Adrenal gland (tissue), 12 donors: Measurements from ENCODE around the gene PSMD12. TPM values are rescaled to one million over a fixed set of nuclear protein-coding genes. Genes with fewer than 3 reads are reported as not detected.

Experiments used
- DNase-seq, 7 donors: peaks; one replicate each; pipeline ENCODE4 v3.0.0-alpha.2; 2019 to 2020
- H3K27ac ChIP-seq, 5 donors: fragments of 200-600 bp; sonication (generic) in 4 of 5; 1 replicate in 3 of 5; 2 replicates in 2 of 5; pipeline versions ENCODE4 v1.5.1 to v1.8.0; 2016 to 2020; ENCODE audit warnings: mild to moderate bottlenecking in 1 of 5
- H3K27me3 ChIP-seq: fragments of 200-600 bp; 2 replicates; pipeline ENCODE4 v1.8.0; 2021
- H3K36me3 ChIP-seq, 2 donors: fragments of 200-600 bp; replicated peaks in 1 of 2; 1 replicate in 1 of 2; 2 replicates in 1 of 2; pipeline versions ENCODE4 v1.5.1 to v1.8.0; 2018 to 2022
- H3K4me1 ChIP-seq, 2 donors: fragments of 200-600 bp; replicated peaks in 1 of 2; 1 replicate in 1 of 2; 2 replicates in 1 of 2; pipeline versions ENCODE4 v1.5.1 to v1.8.0; 2018 to 2021
- H3K4me3 ChIP-seq, 4 donors: fragments of 200-600 bp; sonication (generic) in 3 of 4; one replicate each; pipeline ENCODE4 v1.5.1; 2016 to 2018
- H3K9me3 ChIP-seq, 3 donors: fragments of 200-600 bp; sonication (generic) in 1 of 3; replicated peaks in 1 of 3; 1 replicate in 2 of 3; 2 replicates in 1 of 3; pipeline versions ENCODE4 v1.5.1 to v1.8.0; 2016 to 2021
- POLR2A ChIP-seq, 2 donors: fragments of 450-650 bp; IDR thresholded peaks; one replicate each; pipeline ENCODE4 v1.6.1; 2017; ENCODE audit warnings: antibody characterized with exemption in 2 of 2, mild to moderate bottlenecking in 2 of 2, moderate library complexity in 1 of 2
- WGBS, 4 donors: extraction: QIAGEN DNeasy Blood & Tissue Kit in 2 of 4; methylation state at CpG; one replicate each; pipeline versions ENCODE4 v1.1.5 to v1.1.7; 2013 to 2017; 5-methylcytosine and 5-hydroxymethylcytosine counted together
- intact Hi-C, 2 donors: fragments of 100-400 bp; cut with DNase I; formaldehyde crosslinking; loops; one replicate each; pipeline versions ENCODE4 v1.14.1 to v1.15.0; 2022 to 2023
- polyA plus RNA-seq, 3 donors: library from polyadenylated mRNA; stranded (reverse); fragments of 200-250 nt in 2 of 3; fragments of 350-450 nt in 1 of 3; fragmentation: Illumina TruSeq in 1 of 3; extraction: RNeasy Lipid Tissue Mini Kit (QIAGEN cat#74804) in 1 of 3; gene quantifications; one replicate each; pipeline ENCODE4 v1.2.3, GENCODE V29; 2013 to 2014
- total RNA-seq, 9 donors: library from RNA; depleted of rRNA in 4 of 9; stranded (reverse); fragments of >200 nt in 4 of 9; fragments of 120-200 nt in 1 of 9; fragmentation: NEBNext Ultra II Directional in 1 of 9; extraction: Animal tissue kit (Norgen Biotek cat#: 25700) in 1 of 9; gene quantifications; one replicate each; pipeline versions ENCODE4 v1.1.0 to v1.2.4, GENCODE V29; 2013 to 2023
- TF ChIP-seq, protein P1 (sequence below), 6 experiments: fragments of 450-650 bp in 4 of 6; fragments of 200-600 bp in 2 of 6; sonication (generic) in 1 of 6; IDR thresholded peaks; 1 replicate in 5 of 6; 2 replicates in 1 of 6; pipeline versions ENCODE4 v1.5.1 to v1.8.0; 2016 to 2021; ENCODE audit warnings: antibody characterized with exemption in 6 of 6, mild to moderate bottlenecking in 2 of 6, moderate library complexity in 1 of 6
- donor health status: healthy with polysubstance abuse.
- donor health status: Bipolar disorder and iron deficiency.
- donor health status: DM: yes; HTN: yes; CAD: no.
- donor health status: DM: no; HTN: no; CAD: no.
- donor health status: DM: no; HTN: no; CAD: no.
- donor health status: DM: yes; HTN: yes; CAD: no.

Gene PSMD12
- total and polyA plus RNA-seq, 12 donors = 19.7 to 163 (median 38.3) TPM

DNA sequence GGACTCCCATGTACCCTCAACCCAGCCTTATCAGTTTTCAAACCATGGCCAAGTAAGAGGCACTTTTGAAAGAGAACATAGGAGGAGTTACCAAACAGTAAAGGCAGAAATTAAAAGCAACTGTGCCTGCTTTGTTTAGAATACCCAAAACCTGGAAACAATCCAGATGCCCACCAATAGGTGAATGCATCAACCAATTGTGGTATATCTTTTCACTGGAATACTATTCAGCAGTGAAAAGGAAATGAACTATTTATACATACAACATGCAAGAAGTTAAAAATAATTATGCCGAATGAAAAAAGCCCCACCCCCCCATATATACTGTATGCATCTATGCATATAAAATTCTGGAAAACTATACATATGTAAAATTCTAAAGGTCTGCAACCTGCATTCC, 47.8 kb upstream of the PSMD12 start:
- DNase-seq = no peak
- intact Hi-C loops = no loop called here
- no peaks in the 10 kb centered on the region for H3K36me3 ChIP-seq
- H3K4me1 ChIP-seq = no peaks in the 10 kb centered on the region
- no peaks in the 10 kb centered on the region for H3K27me3 ChIP-seq
- H3K9me3 ChIP-seq = no peaks in the 10 kb centered on the region
- WGBS, 4 donors = 97 to 100% (median 97%) methylated on average over 1 of the region's 1 CpG
- no peak overlapping the region for H3K27ac ChIP-seq
- no peak overlapping the region for H3K4me3 ChIP-seq
- TF ChIP-seq, protein P1, sequence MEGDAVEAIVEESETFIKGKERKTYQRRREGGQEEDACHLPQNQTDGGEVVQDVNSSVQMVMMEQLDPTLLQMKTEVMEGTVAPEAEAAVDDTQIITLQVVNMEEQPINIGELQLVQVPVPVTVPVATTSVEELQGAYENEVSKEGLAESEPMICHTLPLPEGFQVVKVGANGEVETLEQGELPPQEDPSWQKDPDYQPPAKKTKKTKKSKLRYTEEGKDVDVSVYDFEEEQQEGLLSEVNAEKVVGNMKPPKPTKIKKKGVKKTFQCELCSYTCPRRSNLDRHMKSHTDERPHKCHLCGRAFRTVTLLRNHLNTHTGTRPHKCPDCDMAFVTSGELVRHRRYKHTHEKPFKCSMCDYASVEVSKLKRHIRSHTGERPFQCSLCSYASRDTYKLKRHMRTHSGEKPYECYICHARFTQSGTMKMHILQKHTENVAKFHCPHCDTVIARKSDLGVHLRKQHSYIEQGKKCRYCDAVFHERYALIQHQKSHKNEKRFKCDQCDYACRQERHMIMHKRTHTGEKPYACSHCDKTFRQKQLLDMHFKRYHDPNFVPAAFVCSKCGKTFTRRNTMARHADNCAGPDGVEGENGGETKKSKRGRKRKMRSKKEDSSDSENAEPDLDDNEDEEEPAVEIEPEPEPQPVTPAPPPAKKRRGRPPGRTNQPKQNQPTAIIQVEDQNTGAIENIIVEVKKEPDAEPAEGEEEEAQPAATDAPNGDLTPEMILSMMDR (IDR thresholded peaks at IDR 0.05) = no peak
- TF ChIP-seq POLR2A (IDR thresholded peaks at IDR 0.05) = no peak

DNA sequence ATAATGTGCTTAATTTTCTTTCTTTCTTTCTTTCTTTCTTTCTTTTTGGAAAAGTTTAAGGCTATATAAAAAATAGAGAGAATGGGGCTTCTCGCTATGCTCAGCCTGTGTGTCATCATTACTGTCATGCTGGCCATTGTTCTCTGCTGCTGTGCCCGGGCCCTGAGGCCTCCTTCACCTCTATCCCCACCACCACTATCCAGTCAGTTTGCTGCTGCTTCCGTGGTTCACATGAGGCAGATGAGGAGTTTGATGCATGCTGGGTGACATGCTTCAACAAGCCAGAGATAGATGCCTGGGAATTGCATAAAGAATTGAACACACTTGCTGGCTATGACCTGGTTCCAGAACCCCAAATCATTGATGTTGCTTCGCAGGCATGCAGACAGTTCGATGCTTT, 47.0 kb upstream of the PSMD12 start:
- TF ChIP-seq POLR2A (IDR thresholded peaks at IDR 0.05) = no peak
- TF ChIP-seq, protein P1 (IDR thresholded peaks at IDR 0.05) = no peak
- Histone ChIP-seq H3K27me3 (no peaks in the 10 kb centered on the region), H3K9me3 (no peaks in the 10 kb centered on the region), H3K36me3 (no peaks in the 10 kb centered on the region), H3K4me1 (no peaks in the 10 kb centered on the region), H3K4me3 (no peak overlapping the region), H3K27ac (no peak overlapping the region)
- 92 to 97% (median 96%) methylated on average over 5 of the region's 5 CpGs for WGBS, 4 donors
- peak in 1 of 7 donors; percentile 30 for DNase-seq
- intact Hi-C loops = no loop called here

DNA sequence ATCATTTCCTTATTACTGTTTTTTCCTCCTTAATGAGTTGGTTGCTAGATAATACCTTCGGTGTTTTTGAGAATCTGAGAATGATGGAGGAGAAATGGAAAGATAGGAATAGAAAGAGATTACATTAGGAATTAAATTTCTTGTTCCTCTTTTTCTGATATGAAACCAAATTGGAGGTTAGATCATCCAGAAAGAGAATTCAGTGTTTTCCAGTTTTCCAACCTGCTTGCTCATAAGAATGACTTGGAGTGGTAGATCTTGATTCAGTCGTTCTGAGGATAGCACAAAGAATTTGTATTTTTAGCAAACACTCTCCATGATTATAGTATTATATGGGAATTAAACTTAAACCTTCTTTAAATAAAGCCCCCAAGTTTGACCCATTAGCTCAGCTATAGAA, 46.6 kb upstream of the PSMD12 start:
- Histone ChIP-seq H3K9me3 (no peaks in the 10 kb centered on the region), H3K27ac (no peak overlapping the region), H3K4me1 (no peaks in the 10 kb centered on the region), H3K27me3 (no peaks in the 10 kb centered on the region), H3K4me3 (no peak overlapping the region), H3K36me3 (no peaks in the 10 kb centered on the region)
- TF ChIP-seq POLR2A (IDR thresholded peaks at IDR 0.05) = no peak
- TF ChIP-seq, protein P1 (IDR thresholded peaks at IDR 0.05) = no peak
- no peak for DNase-seq
- intact Hi-C loops = no loop called here
- WGBS, 4 donors = 72 to 83% (median 76%) methylated on average over 2 of the region's 2 CpGs

DNA sequence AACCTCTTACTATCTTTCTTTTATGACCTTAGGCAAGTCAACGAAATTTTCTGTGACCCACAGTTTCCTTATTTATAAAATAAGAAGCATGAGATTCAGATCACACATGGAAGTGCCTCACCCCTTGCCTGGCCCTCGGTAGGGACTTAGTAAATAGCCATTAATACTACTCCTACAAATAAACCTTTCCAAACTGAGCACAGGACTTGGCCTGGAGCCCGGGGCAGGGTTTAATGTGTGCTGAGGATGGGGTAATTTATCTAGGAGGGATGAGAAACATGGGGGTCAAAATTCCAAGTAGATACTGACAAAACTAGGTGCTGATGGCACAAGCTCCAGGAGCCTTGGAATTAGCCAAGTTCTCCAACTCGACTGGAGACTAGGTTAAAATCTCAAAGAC, 45.7 kb upstream of the PSMD12 start:
- intact Hi-C loops = no loop called here
- DNase-seq = peak in 1 of 7 donors; percentile 25
- H3K4me1 ChIP-seq = no peaks in the 10 kb centered on the region
- no peak overlapping the region for H3K4me3 ChIP-seq
- no peaks in the 10 kb centered on the region for H3K36me3 ChIP-seq
- no peaks in the 10 kb centered on the region for H3K9me3 ChIP-seq
- TF ChIP-seq, protein P1 (IDR thresholded peaks at IDR 0.05) = no peak
- no peak for TF ChIP-seq POLR2A (IDR thresholded peaks at IDR 0.05)
- WGBS, 4 donors = 59 to 75% (median 63%) methylated on average over 4 of the region's 4 CpGs
- no peaks in the 10 kb centered on the region for H3K27me3 ChIP-seq
- no peak overlapping the region for H3K27ac ChIP-seq
